Brain microvascular endothelial cell (primary cell): ENCODE data around the gene ZC3H18.

Experiments used
- DNase-seq: peaks from one replicate; pipeline ENCODE4 v3.0.0-alpha.2; 2020
- H3K27ac ChIP-seq: fragments of 250-450 bp; sonication (Bioruptor Pico); 2 replicates; pipeline ENCODE4 v1.5.1; 2020; ENCODE audit warnings: mild to moderate bottlenecking, moderate library complexity
- H3K27me3 ChIP-seq: fragments of 250-450 bp; sonication (Bioruptor Pico); replicated peaks from 2 replicates; pipeline ENCODE4 v1.5.1; 2020; ENCODE audit warnings: mild to moderate bottlenecking
- H3K36me3 ChIP-seq: fragments of 250-450 bp; sonication (Bioruptor Pico); replicated peaks from 2 replicates; pipeline ENCODE4 v1.5.1; 2020; ENCODE audit warnings: mild to moderate bottlenecking
- H3K4me3 ChIP-seq: 2 replicates; pipeline ENCODE4 v1.5.1; 2011; ENCODE audit warnings: low read depth, mild to moderate bottlenecking, control low read depth, low read length, moderate library complexity
- in situ Hi-C: cut with HindIII; loops from 2 replicates; pipeline ENCODE4 v1.10.0; 2017; ENCODE audit warnings: low sequenced_read_pairs, low pct_ligation_motif_present
- TF ChIP-seq, protein P1 (sequence below): IDR thresholded peaks from 2 replicates; pipeline ENCODE4 v1.5.1; 2011; ENCODE audit warnings: low read depth, mild to moderate bottlenecking, moderate library complexity, low read length, control low read depth, inconsistent platforms; ENCODE audit errors: missing control alignments

Gene ZC3H18

DNA sequence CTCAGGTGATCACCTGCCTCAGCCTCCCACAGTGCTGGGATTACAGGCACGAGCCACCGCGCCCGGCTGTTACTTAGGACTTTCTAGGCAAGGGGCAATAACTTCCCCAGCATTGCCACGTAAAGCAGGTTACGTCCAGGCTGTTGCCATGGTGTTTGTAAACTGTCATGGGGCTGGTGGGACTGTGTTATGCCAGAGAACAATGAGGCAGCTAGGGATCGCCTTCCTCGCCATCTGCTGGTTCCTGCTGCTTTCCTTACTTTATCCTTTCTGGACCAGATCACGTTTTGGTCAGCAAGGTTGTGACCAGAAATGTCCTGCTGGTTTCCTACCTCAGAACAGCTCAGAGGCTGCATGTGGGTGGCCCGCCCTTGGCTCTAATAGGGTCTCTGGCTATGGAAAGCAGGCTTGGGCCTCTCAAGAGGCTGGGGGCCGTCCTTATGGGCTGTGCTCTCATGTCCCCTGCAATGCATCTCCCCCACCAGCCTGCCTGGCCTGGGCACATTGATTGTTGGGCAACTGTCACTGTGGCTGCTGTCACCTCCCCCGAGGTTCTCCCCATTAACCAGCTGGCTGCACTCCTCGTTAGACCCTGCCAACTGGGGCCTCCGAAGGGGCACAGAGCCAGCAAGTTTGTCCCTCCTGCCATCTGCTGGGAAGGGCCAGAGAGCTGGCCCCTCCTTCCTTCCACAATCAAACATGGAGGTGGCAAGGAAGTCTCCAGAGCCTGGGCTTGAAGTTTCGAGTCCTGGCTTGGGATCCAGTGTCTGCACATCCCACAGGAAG lies 28.2 kb upstream of the ZC3H18 start:
- no peak for DNase-seq
- in situ Hi-C loops: loop anchor here (25.0 kb wide), 1 partner anchor 105 kb away; no protein-coding TSS in a partner anchor
- peaks cover 25% of the 10 kb centered on the region for H3K27me3 ChIP-seq
- no peak overlapping the region for H3K4me3 ChIP-seq
- H3K27ac ChIP-seq: no peak overlapping the region
- TF ChIP-seq, protein P1, sequence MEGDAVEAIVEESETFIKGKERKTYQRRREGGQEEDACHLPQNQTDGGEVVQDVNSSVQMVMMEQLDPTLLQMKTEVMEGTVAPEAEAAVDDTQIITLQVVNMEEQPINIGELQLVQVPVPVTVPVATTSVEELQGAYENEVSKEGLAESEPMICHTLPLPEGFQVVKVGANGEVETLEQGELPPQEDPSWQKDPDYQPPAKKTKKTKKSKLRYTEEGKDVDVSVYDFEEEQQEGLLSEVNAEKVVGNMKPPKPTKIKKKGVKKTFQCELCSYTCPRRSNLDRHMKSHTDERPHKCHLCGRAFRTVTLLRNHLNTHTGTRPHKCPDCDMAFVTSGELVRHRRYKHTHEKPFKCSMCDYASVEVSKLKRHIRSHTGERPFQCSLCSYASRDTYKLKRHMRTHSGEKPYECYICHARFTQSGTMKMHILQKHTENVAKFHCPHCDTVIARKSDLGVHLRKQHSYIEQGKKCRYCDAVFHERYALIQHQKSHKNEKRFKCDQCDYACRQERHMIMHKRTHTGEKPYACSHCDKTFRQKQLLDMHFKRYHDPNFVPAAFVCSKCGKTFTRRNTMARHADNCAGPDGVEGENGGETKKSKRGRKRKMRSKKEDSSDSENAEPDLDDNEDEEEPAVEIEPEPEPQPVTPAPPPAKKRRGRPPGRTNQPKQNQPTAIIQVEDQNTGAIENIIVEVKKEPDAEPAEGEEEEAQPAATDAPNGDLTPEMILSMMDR: no peak
- no peaks in the 10 kb centered on the region for H3K36me3 ChIP-seq

DNA sequence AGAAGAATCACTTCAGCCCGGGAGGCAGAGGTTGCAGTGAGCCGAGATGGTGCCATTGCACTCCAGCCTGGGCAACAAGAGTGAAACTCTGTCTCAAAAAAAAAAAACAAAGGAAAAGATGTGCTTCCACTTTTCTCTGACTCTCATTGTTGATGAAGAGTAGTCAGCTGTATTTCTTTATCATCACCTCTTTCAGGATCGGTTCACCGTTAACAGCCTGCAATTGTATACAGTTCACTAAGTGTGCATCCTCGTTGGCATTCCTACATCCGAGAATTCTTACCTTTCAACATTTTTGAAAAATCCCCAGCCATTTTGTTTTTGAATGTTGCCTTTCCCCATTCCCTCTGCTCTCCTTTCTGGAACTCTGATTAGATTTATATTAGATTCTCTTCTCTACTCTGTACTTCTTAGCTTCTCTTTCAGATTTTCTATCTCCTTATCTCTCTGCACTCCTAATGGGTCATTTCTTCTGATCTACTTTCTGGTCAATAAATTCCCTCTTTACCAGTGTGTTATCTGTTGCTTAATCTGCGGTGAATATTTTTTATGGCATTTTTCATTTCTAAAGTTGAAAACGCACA lies 26.9 kb upstream of the ZC3H18 start:
- in situ Hi-C loops: loop anchor here (25.0 kb wide), 1 partner anchor 106 kb away; no protein-coding TSS in a partner anchor
- H3K36me3 ChIP-seq: no peaks in the 10 kb centered on the region
- H3K4me3 ChIP-seq: no peak overlapping the region
- TF ChIP-seq, protein P1: no peak
- no peak for DNase-seq
- no peak overlapping the region for H3K27ac ChIP-seq
- peaks cover 30% of the 10 kb centered on the region for H3K27me3 ChIP-seq

DNA sequence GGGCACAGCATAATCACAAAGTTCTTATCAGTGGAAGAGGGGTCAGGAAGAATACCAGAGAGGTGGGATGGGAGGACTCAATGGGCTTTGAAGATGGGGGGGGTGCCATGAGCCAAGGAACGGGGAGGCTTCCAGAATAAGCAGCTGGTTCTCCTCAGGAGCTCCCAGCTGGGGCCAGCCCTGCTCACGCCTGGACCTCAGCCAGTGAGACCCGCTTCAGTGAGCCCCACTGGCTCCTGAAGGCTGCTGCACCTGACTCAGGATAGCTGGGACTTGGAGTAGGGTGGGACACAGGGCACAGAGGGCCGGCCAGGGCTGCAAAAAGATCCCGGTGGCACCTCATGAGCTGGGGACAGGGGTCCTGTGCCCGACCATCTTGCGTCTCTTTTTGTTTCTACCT lies 24.4 kb upstream of the ZC3H18 start:
- TF ChIP-seq, protein P1: no peak
- peaks cover 21% of the 10 kb centered on the region for H3K27me3 ChIP-seq

DNA sequence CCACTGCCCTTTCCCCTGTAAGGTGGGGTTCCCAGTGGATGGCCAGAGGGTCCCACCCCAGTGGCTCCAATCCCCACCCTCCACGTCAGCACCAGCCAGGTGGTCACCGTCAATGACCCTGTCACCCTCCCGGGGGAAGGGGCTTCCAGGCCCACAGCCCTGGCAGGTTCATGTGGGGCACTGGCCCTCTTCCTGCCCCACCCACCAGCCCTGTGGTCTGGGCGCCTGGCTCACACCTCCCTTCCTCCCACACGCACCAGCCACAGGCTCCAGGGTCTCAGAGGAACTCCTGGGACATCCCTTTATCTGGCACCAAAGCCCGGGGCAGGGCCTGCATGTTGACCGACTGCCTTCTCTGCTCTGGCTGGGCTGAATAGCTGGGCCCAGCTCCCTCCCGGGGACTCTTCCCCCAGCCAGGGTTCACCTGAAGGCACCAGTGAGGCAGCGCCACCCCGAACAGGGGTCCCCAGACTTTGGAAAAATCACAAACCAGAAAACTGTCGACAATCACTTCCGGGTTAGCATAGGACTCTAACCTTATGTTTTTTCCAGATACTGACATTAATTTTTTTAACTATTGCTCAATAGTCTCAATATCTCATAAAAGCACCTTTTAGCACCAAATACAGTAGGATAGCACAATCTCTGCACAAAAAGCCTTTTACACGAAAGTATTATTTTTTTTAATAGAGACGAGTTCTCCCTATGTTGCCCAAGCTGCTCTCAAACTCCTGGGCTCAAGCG lies 21.9 kb upstream of the ZC3H18 start:
- TF ChIP-seq, protein P1: no peak
- H3K4me3 ChIP-seq: no peak overlapping the region
- in situ Hi-C loops: loop anchor here (25.0 kb wide), 1 partner anchor 111 kb away; no protein-coding TSS in a partner anchor
- H3K27ac ChIP-seq: no peak overlapping the region
- peaks cover 30% of the 10 kb centered on the region for H3K27me3 ChIP-seq
- H3K36me3 ChIP-seq: no peaks in the 10 kb centered on the region
- no peak for DNase-seq

More for the DNA sequence above, 24.4 kb upstream of the ZC3H18 start:
- no peak overlapping the region for H3K4me3 ChIP-seq
- H3K36me3 ChIP-seq: no peaks in the 10 kb centered on the region
- H3K27ac ChIP-seq: no peak overlapping the region
- DNase-seq: no peak
- in situ Hi-C loops: loop anchor here (25.0 kb wide), 1 partner anchor 108 kb away; no protein-coding TSS in a partner anchor

DNA sequence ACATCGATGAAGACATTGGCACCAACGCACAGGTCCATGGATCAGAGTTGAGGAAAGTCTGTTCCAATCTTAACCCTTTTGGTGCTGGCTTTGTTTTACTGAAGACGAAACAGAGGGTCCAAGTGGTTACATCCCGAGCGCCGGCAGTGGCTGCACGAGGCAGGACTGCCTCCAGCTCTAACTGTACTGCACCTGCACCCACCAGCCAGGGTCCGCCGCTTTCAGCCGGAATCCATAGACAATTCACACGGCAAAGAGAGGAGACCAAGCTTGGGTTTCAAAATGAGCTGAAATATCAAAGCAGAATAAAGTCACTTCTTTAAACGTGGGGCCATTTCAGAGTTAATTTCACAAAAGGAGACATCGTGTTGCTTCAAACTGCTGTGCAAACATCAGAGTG lies 21.2 kb upstream of the ZC3H18 start:
- no peak for DNase-seq
- TF ChIP-seq, protein P1: no peak
- Histone ChIP-seq H3K27me3 (peaks cover 34% of the 10 kb centered on the region), H3K27ac (no peak overlapping the region), H3K36me3 (no peaks in the 10 kb centered on the region), H3K4me3 (no peak overlapping the region)
- in situ Hi-C loops: loop anchor here (25.0 kb wide), 1 partner anchor 112 kb away; no protein-coding TSS in a partner anchor
